GM21515 (cell line): ENCODE measurements around the gene PPP1R27.

Experiments
- ATAC-seq: cut with Tn5 transposase; IDR thresholded peaks from one replicate; pipeline ENCODE4 v1.9.1; 2021; ENCODE audit not compliant: unreplicated experiment

The PPP1R27 gene, protein sequence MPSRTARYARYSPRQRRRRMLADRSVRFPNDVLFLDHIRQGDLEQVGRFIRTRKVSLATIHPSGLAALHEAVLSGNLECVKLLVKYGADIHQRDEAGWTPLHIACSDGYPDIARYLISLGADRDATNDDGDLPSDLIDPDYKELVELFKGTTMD

GRCh38 chr17:81834831-81835267 is at the start of gene PPP1R27:
PPP1R27 (minus strand) TSS chr17:81835050; CDS start chr17:81834953, 97 bp downstream.
- no peak for ATAC-seq

DNA sequence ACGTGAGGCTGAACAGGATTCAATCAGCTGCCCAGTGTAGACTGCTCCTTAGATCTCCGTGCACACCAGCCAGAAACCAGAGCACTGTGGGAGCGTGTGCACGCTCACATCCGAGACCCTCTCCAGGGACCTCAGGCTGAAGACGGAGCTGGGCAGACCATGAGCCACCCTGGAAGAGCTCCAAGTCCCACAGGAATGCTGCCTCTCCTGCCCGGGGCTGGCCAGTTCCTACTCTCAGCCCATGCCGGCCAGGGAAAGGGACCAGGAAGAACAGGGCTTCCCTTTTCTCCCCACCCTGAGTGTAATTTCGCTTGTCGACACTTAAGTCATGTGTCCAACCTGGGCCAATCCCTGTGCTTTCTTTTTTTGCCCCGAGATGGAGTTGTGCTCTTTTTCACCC is 49.7 kb upstream of the PPP1R27 start:
- ATAC-seq, result no peak

- no peak for ATAC-seq
These were observed 44.3 kb upstream of the PPP1R27 start for GRCh38 chr17:81879121-81879520.

DNA sequence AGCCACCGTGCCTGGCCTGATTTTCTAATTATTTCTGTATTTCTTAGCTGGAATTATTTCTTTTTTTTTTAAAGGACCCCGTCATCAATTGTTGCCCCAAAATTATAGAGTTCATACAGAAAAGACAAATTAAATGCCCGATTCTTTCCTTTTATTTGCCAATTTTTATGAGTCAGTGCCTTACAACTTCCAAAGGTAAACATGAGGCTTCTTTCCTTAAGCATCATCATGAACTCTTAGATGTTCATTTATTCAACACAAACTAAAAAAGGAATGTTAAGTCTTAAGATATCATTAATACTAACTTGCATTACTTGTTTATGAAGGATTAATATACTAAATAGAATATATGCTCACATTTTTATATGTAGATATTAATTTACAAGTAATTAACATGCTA is 43.4 kb upstream of the PPP1R27 start:
- no peak for ATAC-seq

GRCh38 chr17:81877569-81877968 is 42.7 kb upstream of the PPP1R27 start:
- no peak for ATAC-seq

GRCh38 chr17:81871387-81872230 is 36.8 kb upstream of the PPP1R27 start:
- peak; percentile 42 for ATAC-seq

DNA sequence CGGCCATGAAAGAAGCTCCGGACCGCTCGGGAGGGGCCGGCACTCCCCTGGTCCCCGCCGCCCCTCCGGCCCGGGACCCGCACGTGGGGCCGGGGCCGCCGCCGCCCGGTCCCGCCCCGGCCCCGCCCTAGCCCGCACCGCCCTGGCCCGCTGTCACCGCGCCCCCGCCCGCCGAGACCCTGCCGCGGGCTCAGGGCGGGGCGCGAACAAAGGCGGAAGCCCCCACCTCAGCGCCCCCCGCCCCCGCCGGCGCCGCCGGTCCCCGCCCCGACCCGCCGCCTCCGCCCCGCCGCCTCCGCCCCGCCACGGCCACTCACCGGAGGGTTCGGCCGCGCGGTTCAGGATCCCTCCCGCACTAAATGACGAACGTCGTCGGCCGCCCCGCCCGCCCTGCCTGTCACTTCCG is 36.1 kb upstream of the PPP1R27 start, which contains the start of gene ARHGDIA:
ARHGDIA (minus strand) TSS at position 357 of the 406 bp plus-strand sequence. CDS start 1,407 bp downstream, outside the sequence.
- peak; percentile 10 for ATAC-seq

DNA sequence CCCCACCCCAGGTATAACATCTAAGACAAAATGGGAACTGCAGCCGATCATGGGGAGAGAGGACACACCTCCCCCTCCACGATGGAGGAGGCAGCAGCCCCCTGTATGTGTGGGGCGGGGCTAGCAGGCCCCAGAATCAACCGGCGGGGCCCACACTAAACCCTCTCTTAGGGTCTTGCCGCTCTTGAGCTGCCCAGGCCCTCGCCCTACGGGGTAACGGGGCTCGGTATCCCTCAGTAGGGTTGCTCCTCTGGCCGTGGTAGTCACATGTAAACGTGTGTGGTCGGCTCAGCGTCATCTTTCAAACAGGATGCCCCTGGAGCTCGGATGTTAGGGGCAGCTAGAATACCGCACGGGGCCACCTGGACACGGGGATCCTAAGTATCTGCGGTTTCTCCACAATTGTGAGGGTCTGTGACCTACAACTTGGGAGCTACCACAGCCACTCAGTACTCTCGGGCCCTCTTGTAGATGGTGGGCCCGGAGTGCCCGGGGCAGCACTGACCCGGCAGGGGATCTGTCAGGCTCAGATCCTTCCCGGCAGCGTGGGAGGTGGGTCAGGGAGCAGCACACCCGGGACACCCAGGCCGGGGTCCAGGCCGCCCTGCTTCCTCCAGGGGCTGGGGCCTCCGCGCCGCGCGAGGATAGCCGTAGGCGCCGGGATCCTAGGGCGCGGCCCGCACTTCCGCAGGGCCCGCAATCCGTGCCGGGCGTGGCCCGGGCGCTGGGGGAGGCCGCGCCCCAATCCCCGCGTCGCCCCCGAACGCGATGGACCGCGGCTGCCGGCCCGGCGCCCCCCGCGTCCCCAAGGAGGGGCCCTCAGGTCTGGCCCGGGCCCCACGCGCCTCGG is 35.5 kb upstream of the PPP1R27 start:
- ATAC-seq, result no peak

GRCh38 chr17:81869221-81870130 is 34.6 kb upstream of the PPP1R27 start:
- ATAC-seq, result no peak

GRCh38 chr17:81868674-81869220 is 33.9 kb upstream of the PPP1R27 start:
- ATAC-seq, result no peak

DNA sequence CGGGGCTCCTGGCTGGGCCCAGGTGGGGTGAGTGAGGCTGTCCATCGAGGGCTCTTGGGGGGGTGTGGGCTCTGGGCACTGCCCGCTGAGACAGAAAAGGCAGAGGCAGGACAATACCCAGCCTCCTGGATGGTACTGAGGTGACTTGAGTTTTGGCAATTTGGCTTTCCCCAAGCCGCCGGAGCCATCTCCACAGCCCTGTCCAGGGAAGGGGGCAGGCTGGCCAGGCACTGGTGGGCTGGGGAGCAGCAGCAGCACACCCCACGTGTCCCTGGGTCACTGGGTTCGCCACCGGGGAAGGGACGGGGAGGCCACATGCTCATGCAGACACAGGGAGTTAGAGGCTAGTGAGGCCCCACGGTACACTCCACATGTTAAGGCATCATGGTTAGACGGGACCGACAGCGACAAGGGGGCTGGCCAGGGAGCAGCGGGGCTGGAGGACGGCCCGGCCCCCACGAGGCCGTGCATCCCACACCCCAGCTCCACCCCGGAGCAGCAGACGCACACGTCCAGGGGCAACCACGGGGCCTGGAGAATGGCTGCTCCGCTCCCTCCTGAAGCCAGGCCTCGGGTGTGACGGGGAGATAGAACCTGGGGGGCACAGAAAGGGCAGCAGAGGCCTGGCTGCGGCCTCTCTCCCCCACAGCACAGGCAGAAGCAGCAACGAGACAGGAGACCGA is 33.3 kb upstream of the PPP1R27 start:
- no peak for ATAC-seq

- no peak for ATAC-seq
These were observed 32.5 kb upstream of the PPP1R27 start for GRCh38 chr17:81867170-81867990.

GRCh38 chr17:81866440-81867169 is 31.8 kb upstream of the PPP1R27 start:
- ATAC-seq, result no peak

DNA sequence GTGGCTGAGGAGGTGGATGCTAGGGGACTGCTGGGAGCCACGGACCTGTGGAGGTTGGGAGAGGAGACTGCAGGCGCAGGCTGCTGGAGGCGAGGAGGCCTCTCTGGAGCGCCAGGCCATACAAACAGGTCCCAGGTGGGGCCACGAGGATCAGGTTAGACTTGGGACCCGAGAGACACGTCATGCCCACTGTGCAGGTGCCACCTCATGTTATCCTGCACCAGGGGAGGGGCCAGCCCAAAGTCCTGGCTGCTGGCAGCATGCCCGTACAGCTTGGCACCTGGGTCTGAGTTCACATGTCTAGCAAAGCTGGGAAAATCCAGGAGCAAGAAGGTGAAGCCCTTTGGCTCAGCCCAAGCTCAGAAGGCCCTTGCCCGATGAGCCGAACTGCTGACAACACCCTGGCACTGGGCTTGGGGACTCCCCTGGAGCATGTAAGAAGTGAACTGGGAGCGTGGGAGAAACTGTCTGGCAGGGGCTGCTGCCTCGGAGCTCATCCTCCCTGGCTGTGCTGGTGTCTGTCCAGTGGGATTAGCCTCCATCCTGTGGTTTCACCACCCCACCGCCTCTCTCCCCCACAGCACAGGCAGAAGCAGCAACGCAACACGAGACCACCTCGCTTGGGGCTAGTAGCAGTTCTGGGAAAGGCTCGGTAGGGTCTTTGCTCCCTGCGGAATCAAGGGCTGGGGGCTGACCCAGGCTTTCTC is 31.0 kb upstream of the PPP1R27 start:
- ATAC-seq, result no peak

GRCh38 chr17:81865358-81865732 is 30.5 kb upstream of the PPP1R27 start:
- no peak for ATAC-seq

DNA sequence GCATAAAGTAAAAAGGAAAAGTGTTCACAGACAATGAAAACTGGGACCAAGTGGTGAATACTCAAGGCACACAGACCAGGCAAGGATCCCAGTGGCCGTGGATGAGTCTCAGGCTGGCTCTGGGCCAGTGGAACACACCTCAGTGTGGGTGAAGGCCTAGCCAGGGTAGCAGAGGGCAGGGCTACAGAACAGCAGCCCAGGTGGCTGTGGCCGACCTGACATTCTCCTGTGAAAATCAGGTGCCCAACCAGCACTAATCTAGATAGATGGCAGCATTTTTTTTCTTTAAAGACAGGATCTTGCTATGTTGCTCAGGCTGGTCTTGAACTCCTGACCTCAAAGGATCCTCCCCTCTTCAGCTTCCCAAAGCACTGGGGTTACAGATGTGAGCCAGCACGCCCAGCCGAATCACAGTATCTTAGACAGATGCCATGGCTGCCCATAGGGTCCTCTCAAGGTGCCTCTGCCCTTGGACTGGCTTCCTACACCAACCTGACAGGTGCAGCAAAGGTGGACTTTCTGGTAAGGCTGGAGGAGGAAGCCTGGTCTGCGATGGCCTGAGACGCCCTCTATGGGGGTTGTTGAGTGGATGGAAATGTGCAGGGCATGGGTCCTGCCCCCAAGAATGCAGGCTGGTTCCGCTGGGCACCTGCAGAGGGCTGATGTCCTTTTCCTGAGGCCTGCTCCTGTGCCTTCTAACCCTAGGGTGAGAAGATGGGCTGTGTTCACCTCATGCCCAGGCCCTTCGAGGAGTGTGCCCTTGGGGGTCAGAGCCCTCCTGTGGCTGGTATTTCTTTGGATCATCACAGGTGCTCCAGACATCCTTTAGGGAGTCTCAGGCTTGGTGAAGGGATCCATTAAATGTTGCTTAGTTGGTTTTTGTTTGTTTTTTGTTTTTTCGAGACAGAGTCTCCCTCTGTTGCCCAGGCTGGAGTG is 29.3 kb upstream of the PPP1R27 start:
- ATAC-seq, result no peak
